NCI-H774 (cell line): ENCODE data around the gene SAMD5.

ENCODE experiments used
- DNase-seq: peaks from one replicate; lab custom pipeline; 2025; lab: John Stamatoyannopoulos, UW

SAMD5 gene

GRCh38 chr6:147567141-147567805, 58.8 kb downstream of the SAMD5 start:
- DNase-seq: no peak

GRCh38 chr6:147569788-147570187, 61.3 kb downstream of the SAMD5 start:
- no peak for DNase-seq

GRCh38 chr6:147570681-147571080, 62.2 kb downstream of the SAMD5 start:
- DNase-seq: no peak

DNA sequence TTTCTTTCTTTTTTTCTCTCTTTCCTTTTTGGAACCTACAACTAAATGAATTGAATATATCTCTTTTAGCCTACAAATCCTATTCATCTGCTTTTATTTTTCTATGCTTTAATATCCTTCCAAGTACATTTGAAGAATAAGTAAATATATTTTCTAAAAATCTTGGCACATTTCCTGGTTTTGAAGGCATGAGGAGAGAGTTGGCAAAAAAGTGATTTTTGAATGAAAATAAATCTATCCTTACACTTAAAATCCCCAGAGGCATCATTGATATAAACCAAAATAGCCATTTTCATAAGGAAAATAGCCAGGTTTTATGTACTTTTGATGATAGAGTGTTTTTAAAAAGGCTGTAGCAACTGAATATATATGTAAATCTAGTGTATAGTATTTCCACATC, 69.0 kb downstream of the SAMD5 start:
- DNase-seq: no peak

- DNase-seq: no peak
Observed at GRCh38 chr6:147578159-147578558, 69.7 kb downstream of the SAMD5 start.

DNA sequence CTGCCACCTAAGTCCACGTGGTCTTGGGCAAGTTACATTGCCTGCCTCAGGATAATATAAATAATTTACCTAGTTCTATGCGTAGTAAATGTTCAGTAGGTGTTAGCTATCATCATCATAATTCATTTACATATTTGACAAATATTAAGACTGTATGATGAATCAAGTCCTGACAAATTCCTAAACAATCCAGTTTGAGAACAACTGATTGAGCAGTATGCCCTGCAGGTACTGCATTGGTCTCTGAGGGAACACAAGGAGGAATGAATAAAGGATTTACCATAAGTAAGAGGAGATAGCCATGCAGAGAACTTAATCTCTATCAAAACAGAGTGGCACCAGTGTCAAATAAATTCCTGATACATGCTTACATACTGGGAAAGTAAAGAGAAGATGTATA, 70.4 kb downstream of the SAMD5 start:
- no peak for DNase-seq

DNA sequence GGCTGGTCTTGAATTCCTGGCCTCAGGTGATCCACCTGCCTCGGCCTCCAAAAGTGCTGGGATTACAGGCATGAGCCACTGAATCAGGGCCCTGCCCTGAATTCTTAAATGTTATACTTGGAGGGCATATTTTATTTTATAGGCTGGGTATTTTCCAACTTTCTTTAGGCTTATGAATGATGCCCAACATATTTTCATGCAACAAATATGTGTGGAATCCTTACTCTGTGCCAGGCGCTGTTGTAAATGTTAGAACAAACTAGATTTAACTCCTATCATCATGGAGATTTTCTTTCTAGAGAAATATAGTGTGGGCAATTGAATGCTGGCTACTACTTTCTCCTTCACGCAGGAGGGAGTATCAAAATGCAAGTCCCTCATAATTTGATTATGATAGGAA, 71.2 kb downstream of the SAMD5 start:
- no peak for DNase-seq

DNA sequence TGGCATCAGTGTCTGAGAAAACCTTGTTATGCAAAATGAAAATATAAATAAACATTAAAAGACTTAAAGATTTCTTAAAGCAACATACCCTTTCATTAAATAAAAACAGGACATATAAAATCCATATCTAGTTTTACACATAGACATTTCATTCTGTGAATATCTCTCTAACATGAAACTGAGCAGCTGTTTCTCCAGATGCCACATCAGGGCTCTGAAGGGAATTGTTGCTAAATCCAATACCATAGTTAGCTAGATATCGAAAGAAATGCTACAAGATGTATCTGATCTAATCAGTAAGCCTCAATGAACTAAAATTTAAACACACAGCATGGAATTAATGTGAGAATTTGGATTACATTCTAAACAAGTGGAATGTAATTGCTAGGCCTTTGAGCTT, 74.5 kb downstream of the SAMD5 start:
- no peak for DNase-seq

GRCh38 chr6:147585256-147585655, 76.8 kb downstream of the SAMD5 start:
- DNase-seq: no peak

DNA sequence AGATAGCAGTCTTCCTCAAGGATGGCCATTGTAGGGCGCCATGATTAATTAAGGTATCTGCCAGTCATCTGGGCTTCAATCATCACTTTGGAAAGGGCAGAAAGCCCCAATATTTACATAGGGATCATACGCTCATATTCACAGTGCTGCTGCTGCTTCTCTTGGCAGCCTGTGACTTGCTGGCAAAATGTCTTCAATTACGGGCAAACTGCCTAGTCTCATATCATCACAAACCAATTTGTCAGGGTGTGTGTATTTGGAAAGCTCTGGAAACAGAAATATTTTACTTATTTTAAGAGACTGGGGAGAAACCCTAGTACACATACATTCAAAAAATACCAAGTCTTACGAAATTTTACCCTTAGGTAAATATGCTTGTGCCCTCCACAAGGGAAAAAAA, 77.6 kb downstream of the SAMD5 start:
- DNase-seq: no peak

DNA sequence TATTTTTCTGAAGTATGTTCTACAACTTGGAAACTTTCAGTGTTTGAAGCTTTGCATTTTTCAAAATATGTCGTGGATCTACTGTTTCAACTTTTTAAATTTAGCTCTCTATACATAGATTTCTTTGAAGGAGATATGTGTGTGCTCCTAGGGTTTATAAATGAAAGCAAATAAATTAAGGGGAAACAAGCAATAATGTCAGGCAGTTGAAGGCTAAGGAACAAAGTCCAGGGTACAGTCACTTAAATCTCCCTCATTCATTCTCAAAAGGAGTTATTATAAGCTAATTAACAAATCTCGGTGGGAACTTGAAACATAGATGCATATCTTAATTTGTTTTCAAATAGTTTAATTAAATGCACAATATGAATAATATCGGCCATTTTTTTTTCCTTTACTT, 79.4 kb downstream of the SAMD5 start:
- DNase-seq: no peak

DNA sequence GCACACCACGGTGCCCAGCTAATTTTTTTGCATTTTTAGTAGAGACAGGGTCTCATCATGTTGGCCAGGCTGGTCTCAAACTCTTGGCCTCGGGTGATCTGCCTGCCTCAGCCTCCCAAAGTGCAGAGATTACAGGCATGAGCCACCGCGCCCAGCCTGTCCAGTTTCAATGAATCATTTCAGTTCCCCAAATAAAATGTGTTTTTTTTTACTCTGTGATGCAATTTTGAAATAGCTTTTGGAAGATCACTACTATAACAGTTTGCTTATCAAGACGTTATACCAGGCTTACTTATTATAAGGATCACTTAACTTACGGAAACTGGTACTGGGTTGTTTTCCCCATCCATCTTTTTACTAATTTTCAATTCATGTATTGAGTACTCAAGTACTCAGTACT, 80.0 kb downstream of the SAMD5 start:
- DNase-seq: no peak

DNA sequence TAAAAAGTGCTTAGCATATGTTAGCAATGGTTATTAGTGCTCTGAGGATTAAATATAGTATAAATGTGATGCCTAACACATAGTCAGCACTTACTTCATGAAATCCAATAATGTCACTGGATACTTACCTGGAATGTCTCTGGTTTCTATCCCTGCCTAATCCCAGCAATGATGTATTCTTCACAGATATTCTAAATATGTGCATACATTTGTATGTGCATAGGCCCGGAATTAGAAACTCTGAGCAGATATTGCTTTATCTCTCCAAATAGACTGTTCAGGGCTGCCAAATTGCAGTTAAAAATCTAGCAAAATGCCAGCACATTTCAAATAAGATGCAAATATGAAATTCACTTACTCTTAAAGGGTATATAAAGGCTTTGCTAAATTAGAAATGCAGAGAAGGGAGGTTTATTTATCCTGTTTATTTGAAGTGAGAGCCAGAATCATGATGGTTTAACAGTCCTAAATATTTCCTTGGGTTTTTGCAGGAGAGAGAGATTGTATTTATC, 81.3 kb downstream of the SAMD5 start:
- no peak for DNase-seq

DNA sequence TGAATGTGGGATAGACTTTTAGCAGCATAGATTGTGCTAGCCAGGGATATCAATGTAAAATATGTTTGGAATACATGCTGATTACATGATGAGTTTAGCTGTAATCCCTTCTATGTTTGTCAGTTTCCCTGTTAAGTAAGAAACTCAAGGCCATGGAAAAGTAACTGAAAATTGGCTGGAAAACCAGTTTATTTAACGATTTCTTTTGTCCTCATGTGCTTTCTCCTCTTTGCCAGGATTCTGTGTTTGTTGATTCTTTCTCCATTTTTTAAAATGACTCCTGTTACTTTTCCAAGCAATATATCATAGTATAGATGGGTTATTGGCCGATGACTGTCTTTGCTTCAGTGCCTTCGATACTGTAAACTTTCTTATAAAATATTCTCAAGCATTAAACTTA, 87.5 kb downstream of the SAMD5 start:
- DNase-seq: no peak

- DNase-seq: no peak
Observed at GRCh38 chr6:147603392-147604081, 95.0 kb downstream of the SAMD5 start.

DNA sequence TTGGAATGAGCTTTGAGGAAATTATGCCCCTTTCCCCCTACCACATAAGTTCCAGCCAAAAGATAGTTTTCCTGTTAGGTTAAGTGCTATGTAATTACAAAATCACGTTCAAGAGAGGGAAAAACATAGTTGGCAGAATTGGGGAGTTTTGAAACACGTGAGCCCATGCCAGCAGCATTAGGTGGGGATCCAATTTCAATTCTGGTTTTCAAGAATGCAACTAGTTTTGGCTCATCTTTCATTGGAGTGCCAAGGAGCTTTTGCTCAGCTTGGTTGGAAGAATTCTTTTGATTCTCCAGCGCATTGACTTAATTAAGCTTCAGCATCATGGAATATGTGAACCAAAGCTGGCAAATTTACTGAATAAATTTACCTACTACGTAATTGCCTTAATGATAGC, 95.9 kb downstream of the SAMD5 start:
- no peak for DNase-seq

DNA sequence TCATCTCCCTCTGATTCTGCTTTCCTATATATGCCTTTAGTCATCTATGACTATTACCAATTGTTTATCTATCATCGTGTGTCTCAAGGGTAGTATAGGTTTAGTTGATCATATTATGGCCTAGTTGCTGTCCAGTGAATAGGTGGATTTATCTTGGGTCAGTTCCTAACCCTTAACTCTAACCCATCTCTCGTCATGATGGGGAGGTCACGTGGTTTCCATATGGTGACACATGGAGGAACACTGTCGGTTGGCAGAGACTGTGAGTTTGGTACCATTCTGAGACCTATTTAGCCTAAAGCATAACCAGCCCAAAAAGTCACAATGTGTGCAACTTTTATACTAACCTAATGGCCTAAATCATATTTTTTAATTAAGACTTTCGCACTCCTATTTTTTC, 103.5 kb downstream of the SAMD5 start:
- DNase-seq: no peak

- no peak for DNase-seq
Observed at GRCh38 chr6:147614501-147614900, 106.0 kb downstream of the SAMD5 start.

GRCh38 chr6:147615659-147616456, 107.4 kb downstream of the SAMD5 start:
- DNase-seq: no peak

DNA sequence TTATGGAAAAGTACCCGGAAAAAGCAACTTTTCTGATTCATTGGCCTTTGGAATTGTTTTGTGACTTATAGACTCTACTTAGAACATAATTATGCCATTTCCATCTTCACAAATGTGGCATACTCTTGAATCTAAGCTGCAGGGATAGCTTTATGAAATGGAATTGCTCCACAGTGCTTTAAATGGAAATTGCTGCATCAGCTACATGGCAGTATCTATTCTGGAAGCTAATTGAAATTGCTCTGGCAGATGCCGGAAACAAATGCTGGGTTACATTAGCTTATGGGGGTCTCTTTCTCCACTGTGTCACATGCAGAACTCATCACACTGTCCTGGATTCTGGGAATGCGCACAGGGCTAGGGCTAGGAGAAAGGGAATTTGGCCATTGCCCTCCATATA, 108.9 kb downstream of the SAMD5 start:
- no peak for DNase-seq

GRCh38 chr6:147618457-147618856, 110.0 kb downstream of the SAMD5 start:
- DNase-seq: no peak

DNA sequence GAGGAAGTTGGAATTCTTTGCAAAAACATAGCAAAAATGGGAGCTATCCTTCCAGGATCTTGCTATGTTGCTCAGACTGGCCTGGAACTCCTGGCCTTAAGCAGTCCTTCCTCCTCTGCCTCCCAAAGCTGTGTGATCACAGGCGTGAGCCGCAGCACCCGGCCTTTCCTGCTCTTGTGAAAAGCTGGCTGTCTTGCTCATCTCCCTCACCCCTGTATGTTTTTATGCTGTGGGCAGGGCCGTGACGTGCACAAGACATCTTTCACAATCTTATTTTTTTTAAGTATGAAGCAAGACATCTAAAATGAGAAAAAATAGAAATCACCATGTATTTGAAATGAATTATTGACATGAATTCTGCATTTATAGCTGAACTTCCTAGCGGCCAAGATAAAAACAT, 110.4 kb downstream of the SAMD5 start:
- DNase-seq: no peak
